Endothelial cell of umbilical vein (primary cell): ENCODE results near the gene NKX2-8. TPM values are rescaled to one million over a fixed set of nuclear protein-coding genes. Genes with fewer than 3 reads are reported as not detected.

Experiments
- BruUV-seq: library from RNA; stranded (reverse); fragments of 400-500 nt; replicated peaks from 2 replicates; lab custom pipeline; 2021; lab: Mats Ljungman, UMichigan
- CTCF ChIA-PET: fragments of 300-600, 350-600 bp; sonication (Branson Sonifier 250); formaldehyde crosslinking; loops from one replicate; lab custom pipeline; 2021; ENCODE audit warnings: antibody characterized with exemption, inconsistent platforms; lab: Charles Lee
- POLR2A ChIA-PET: fragments of 300-600, 350-600 bp; sonication (Branson Sonifier 250); formaldehyde crosslinking; loops from one replicate; lab custom pipeline; 2021; ENCODE audit warnings: antibody characterized with exemption, inconsistent platforms; lab: Charles Lee
- DNase-seq: peaks from one replicate; pipeline ENCODE4 v3.0.0-alpha.2; 2011; ENCODE audit warnings: low read depth, low spot score
- FAIRE-seq: peaks from 2 replicates; lab custom pipeline; 2011; peaks lifted over from hg19 to GRCh38; lab: Jason Lieb, UNC
- H2AFZ ChIP-seq: 2 replicates; pipeline ENCODE4 v1.6.0; 2012; ENCODE audit warnings: low read depth, low read length, control low read depth, inconsistent platforms
- H3K27ac ChIP-seq: 2 replicates; pipeline ENCODE4 v1.5.1; 2011; ENCODE audit warnings: low read depth, mild to moderate bottlenecking, control low read depth, low read length, moderate library complexity; ENCODE audit not compliant: insufficient read depth
- H3K27me3 ChIP-seq, 2 experiments: 2 replicates each; pipeline versions ENCODE4 v1.6.0 to v1.6.1; 2011; ENCODE audit warnings: low read length in 2 of 2, mixed read lengths in 1 of 2; ENCODE audit not compliant: control insufficient read depth in 2 of 2, insufficient read depth in 2 of 2
- H3K36me3 ChIP-seq, 2 experiments: 2 replicates in 1 of 2; 3 replicates in 1 of 2; pipeline ENCODE4 v1.5.1; 2011; ENCODE audit warnings: low read length in 2 of 2, mild to moderate bottlenecking in 1 of 2, moderate library complexity in 1 of 2; ENCODE audit not compliant: control insufficient read depth in 2 of 2, insufficient read depth in 2 of 2; ENCODE audit errors: extremely low read depth in 1 of 2
- H3K4me1 ChIP-seq: 3 replicates; pipeline ENCODE4 v1.5.1; 2011; ENCODE audit warnings: mild to moderate bottlenecking, low read length; ENCODE audit not compliant: control insufficient read depth, insufficient read depth; ENCODE audit errors: extremely low read depth
- H3K4me2 ChIP-seq: 2 replicates; pipeline ENCODE4 v1.6.1; 2011; ENCODE audit warnings: low read length, control low read depth, mixed read lengths; ENCODE audit not compliant: insufficient read depth
- H3K4me3 ChIP-seq, 3 experiments: fragments of 200-600 bp in 1 of 3; sonication (generic), shearing (Covaris generic) in 1 of 3; replicated peaks in 1 of 3; 2 replicates each; pipeline ENCODE4 v1.5.1; 2011 to 2016; ENCODE audit warnings: control low read depth in 3 of 3, low read length in 3 of 3, mild to moderate bottlenecking in 2 of 3, inconsistent platforms in 1 of 3, low read depth in 1 of 3, moderate library complexity in 1 of 3; ENCODE audit not compliant: insufficient read depth in 1 of 3
- H3K79me2 ChIP-seq: 2 replicates; pipeline ENCODE4 v1.6.0; 2012; ENCODE audit warnings: low read length, inconsistent platforms; ENCODE audit not compliant: control insufficient read depth, insufficient read depth
- H3K9ac ChIP-seq: replicated peaks from 2 replicates; pipeline ENCODE3; 2011; ENCODE audit warnings: low read length, control low read depth; ENCODE audit not compliant: insufficient read depth; ENCODE audit errors: extremely low read depth
- H3K9me1 ChIP-seq: replicated peaks from 3 replicates; pipeline ENCODE4 v1.6.0; 2011; ENCODE audit warnings: mild to moderate bottlenecking, low read length; ENCODE audit not compliant: control insufficient read depth, insufficient read depth; ENCODE audit errors: extremely low read depth
- H3K9me3 ChIP-seq: replicated peaks from 2 replicates; pipeline ENCODE4 v1.5.1; 2012; ENCODE audit warnings: low read length, inconsistent platforms; ENCODE audit not compliant: control insufficient read depth, insufficient read depth
- H4K20me1 ChIP-seq: replicated peaks from 2 replicates; pipeline ENCODE3; 2011; ENCODE audit warnings: mild to moderate bottlenecking, low read length; ENCODE audit not compliant: control insufficient read depth, insufficient read depth; ENCODE audit errors: extremely low read depth
- CTCF ChIP-seq, 2 donors: IDR thresholded peaks; 1 replicate in 1 of 2; 2 replicates in 1 of 2; pipeline ENCODE4 v1.5.1; 2011; ENCODE audit warnings: low read length in 2 of 2, mild to moderate bottlenecking in 2 of 2, moderate library complexity in 2 of 2, control low read depth in 1 of 2, inconsistent platforms in 1 of 2, low read depth in 1 of 2; ENCODE audit not compliant: insufficient read depth in 1 of 2; ENCODE audit errors: extremely low read depth in 1 of 2
- EZH2 ChIP-seq: IDR thresholded peaks from 2 replicates; pipeline ENCODE4 v1.6.1; 2012; ENCODE audit warnings: borderline replicate concordance, low read depth, mild to moderate bottlenecking, moderate library complexity, low read length, inconsistent platforms; ENCODE audit not compliant: severe bottlenecking
- FOS ChIP-seq: IDR thresholded peaks from 2 replicates; pipeline ENCODE4 v1.6.1; 2011; ENCODE audit warnings: mild to moderate bottlenecking, low read length, moderate library complexity, borderline replicate concordance; ENCODE audit not compliant: insufficient read depth
- GATA2 ChIP-seq: IDR thresholded peaks from 2 replicates; pipeline ENCODE4 v1.7.0; 2011; ENCODE audit warnings: low read depth, mild to moderate bottlenecking, moderate library complexity, mixed read lengths, low read length; ENCODE audit not compliant: insufficient read length, insufficient read depth
- JUN ChIP-seq: IDR thresholded peaks from 2 replicates; pipeline ENCODE4 v1.6.1; 2011; ENCODE audit warnings: borderline replicate concordance, low read depth; ENCODE audit not compliant: insufficient read length, insufficient read depth
- MAX ChIP-seq: IDR thresholded peaks from 2 replicates; pipeline ENCODE4 v1.6.1; 2011; ENCODE audit not compliant: insufficient read depth, insufficient read length
- MYC ChIP-seq: IDR thresholded peaks from one replicate; pipeline ENCODE4 v1.6.1; 2011; ENCODE audit warnings: mild to moderate bottlenecking, low read depth, low read length
- POLR2A ChIP-seq: IDR thresholded peaks from 2 replicates; pipeline ENCODE4 v1.6.1; 2012; ENCODE audit warnings: low read depth, mild to moderate bottlenecking, control low read depth, low read length
- POLR2AphosphoS5 ChIP-seq: IDR thresholded peaks from 2 replicates; pipeline ENCODE4 v1.6.1; 2012; ENCODE audit warnings: low read depth, mild to moderate bottlenecking, control low read depth, low read length, moderate library complexity; ENCODE audit not compliant: insufficient read depth
- dilution Hi-C: fragments of 300-500 bp; cut with MboI; formaldehyde crosslinking; loops from one replicate; pipeline ENCODE4 v1.15.0; 2019; ENCODE audit warnings: low sequenced_read_pairs; ENCODE audit not compliant: extremely low pct_ligation_motif_present
- intact Hi-C: fragments of 100-400 bp; cut with micrococcal nuclease; formaldehyde crosslinking; loops from one replicate; pipeline ENCODE4 v1.10.0; 2022
- polyA plus RNA-seq, 4 experiments: library from polyadenylated mRNA; depleted of rRNA in 3 of 4; stranded (reverse) in 3 of 4; unstranded in 1 of 4; fragments of >200 nt; gene quantifications; 2 replicates each; pipeline versions ENCODE4 v1.2.1 to v1.2.3, GENCODE V29; 2011 to 2012; ENCODE audit warnings: missing spikeins in 1 of 4
- total RNA-seq: library from RNA; stranded (reverse); gene quantifications from 2 replicates; pipeline ENCODE4 v1.2.3, GENCODE V29; 2021

NKX2-8 gene
- total and polyA plus RNA-seq, 2 donors (not counting 3 experiments of a cell fraction or from before 2014, with no cell fraction given) = not detected

- Histone ChIP-seq H3K79me2 (no peaks in the 10 kb centered on the region), H3K4me2 (no peak overlapping the region), H3K9ac (no peak overlapping the region), H3K27ac (no peak overlapping the region), H3K27me3 (peaks cover 54 to 76% of the 10 kb centered on the region in 2 experiments), H3K36me3 (no peaks in the 10 kb centered on the region), H3K4me3 (no peak overlapping the region), H3K4me1 (peaks cover 5% of the 10 kb centered on the region), H4K20me1 (no peaks in the 10 kb centered on the region), H3K9me3 (no peaks in the 10 kb centered on the region), H2AFZ (no peak overlapping the region), H3K9me1 (no peaks in the 10 kb centered on the region)
- intact Hi-C loops = no loop called here
- no peak for TF ChIP-seq MYC
- TF ChIP-seq GATA2 = no peak
- no peak for TF ChIP-seq MAX
- TF ChIP-seq EZH2 = no peak
- TF ChIP-seq JUN = no peak
- TF ChIP-seq POLR2AphosphoS5 = no peak
- no peak for FAIRE-seq
- no peak for DNase-seq
- no TSS peak for BruUV-seq
- dilution Hi-C loops = no loop called here
- ChIA-PET CTCF (interaction anchor here (1.0 kb wide), 1 partner anchor 25 kb away, joined by 3 read pairs; no protein-coding TSS in a partner anchor), POLR2A (no interaction called here)
These were observed 3.3 kb downstream of the NKX2-8 start for GRCh38 chr14:36579001-36579555.

DNA sequence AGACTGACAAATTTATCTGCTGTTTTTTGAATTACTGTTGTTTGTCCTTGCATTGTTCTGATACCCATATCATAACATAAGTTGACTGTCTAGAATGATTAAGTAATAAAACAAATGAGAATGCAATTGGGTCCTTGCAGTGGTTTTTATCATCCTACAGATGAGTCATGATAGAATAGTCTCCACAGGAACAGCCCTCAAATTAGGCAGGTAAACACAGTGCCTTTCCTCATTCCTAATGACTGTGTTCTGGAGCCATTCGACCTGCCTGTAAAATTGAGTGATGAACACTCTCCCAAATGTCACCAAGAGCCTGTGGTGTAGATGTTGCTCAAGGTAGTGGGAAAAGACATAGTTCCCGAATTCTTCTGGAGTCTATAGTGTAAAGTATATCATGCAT, 12.3 kb downstream of the NKX2-8 start:
- H3K4me2 ChIP-seq = no peak overlapping the region
- DNase-seq (no peak), FAIRE-seq (no peak)
- POLR2A ChIA-PET = no interaction called here
- dilution Hi-C loops = no loop called here
- H3K27ac ChIP-seq = no peak overlapping the region
- TF ChIP-seq GATA2 = no peak
- TF ChIP-seq POLR2AphosphoS5 = no peak
- no peak for TF ChIP-seq MAX
- TF ChIP-seq JUN = no peak
- no peak for TF ChIP-seq CTCF (IDR thresholded peaks at IDR 0.05; ENCODE audit: extremely low read depth in 1 of 2, insufficient read depth in 1 of 2, low read depth in 1 of 2, low read length in 2 of 2)
- TF ChIP-seq FOS = no peak
- no peak for TF ChIP-seq EZH2
- TF ChIP-seq MYC = no peak
- no peak for TF ChIP-seq POLR2A
- intact Hi-C loops = no loop called here
- H3K79me2 ChIP-seq = no peaks in the 10 kb centered on the region
- H3K36me3 ChIP-seq = no peaks in the 10 kb centered on the region
- H3K9me1 ChIP-seq = no peaks in the 10 kb centered on the region
- CTCF ChIA-PET = no interaction called here
- no peaks in the 10 kb centered on the region for H3K9me3 ChIP-seq
- BruUV-seq = no TSS peak
- H3K4me1 ChIP-seq = no peaks in the 10 kb centered on the region
- peaks cover 2 to 8% of the 10 kb centered on the region in 2 experiments for H3K27me3 ChIP-seq
- no peak overlapping the region for H3K9ac ChIP-seq
- no peak overlapping the region for H2AFZ ChIP-seq
- no peaks in the 10 kb centered on the region for H4K20me1 ChIP-seq
- H3K4me3 ChIP-seq = no peak overlapping the region
